Activated gamma-delta T cell treated with Interleukin-2 at 50 U/mL for 16 hours (primary cell): ENCODE results near the gene CHCHD6.

ENCODE experiments used
- DNase-seq: peaks from one replicate; pipeline ENCODE4 v3.0.0-alpha.2; 2020

The CHCHD6 gene

DNA sequence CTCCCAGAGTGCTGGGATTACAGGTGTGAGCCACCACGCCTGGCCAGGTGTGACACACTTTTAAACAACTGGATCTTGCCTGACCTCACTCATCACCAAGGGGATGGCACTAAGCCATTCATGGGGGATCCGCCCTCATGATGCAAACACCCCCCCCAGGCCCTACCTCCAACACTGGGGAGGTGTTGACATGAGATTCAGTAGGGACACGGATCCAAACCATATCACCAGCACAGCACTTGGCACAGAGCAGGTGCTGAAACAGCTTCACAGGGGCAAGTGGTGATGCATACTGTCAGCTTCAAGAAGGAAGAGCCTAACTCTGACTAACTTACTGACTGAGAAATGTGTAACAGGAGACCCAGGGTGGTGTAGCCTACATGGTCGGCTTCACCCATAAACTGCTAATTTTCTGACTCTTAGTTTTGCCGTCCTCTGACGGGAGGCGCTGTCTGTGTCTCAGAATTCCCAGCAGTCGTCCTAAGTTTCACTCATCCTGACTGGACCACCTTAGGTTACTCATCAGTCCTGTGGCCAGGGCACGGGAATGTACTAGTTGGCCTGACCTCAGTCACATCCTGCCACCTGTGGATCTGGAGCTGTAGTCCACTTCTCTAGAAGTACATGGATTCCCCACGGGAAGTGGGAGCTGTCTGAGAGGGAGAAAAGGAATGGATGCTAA, 197.0 kb downstream of the CHCHD6 start:
- DNase-seq = no peak

DNA sequence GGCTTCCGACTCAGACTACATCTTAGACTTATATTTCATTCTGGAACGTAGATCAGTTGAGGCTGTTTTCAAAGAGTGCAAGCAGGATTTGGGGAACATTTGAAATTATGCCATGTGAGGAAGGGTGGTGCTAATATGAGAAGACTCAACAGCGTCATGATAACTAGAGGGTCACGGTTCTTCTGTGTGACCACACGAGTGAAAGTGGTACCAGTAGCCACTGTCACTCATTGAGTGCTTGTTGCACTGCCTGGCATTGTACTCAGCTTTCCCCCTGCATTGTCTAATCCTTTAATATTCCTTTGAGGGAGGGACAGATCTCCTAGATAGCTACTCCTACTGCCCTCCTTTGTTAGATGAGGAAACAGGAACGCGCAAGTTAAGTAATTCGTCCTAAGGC, 197.6 kb downstream of the CHCHD6 start:
- no peak for DNase-seq

DNA sequence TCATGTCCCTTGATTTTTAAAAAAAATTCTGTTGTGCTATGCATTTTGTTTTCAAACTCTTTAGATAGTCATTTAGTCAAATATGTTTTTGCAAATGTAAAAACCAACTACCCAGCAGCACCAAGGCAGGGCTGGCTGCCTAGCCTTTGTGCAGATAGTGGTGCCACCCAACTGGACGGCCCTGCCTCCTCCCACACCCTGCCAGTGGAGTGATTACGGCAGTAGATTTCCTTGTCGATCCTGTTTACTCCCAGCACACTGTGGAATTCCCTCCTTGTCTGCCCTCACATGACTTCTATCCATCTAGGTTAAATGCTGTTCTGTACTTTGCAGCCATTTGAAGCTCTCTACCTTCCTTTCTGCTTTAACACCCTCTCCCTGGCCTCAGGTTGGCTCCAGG, 199.5 kb downstream of the CHCHD6 start:
- DNase-seq = no peak

DNA sequence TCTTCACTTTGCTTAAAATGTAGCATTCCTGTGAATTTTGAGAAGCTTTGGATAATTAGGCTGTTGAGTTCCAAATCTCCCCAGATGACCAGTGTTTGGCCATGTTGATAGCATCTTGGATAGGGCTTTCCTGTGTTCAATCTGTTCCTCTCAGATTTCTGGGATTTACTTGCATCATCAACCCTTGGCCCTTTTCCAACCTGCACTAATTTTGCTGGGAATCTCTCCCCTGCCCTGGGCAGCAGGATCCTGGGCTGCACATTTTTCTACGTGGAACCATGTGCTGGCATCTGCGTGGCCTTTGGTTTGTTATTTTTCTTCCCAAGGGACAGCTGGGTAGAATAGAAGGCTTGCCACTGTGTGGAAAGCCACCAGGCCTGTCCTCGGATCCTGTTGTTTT, 203.5 kb downstream of the CHCHD6 start:
- DNase-seq = no peak

DNA sequence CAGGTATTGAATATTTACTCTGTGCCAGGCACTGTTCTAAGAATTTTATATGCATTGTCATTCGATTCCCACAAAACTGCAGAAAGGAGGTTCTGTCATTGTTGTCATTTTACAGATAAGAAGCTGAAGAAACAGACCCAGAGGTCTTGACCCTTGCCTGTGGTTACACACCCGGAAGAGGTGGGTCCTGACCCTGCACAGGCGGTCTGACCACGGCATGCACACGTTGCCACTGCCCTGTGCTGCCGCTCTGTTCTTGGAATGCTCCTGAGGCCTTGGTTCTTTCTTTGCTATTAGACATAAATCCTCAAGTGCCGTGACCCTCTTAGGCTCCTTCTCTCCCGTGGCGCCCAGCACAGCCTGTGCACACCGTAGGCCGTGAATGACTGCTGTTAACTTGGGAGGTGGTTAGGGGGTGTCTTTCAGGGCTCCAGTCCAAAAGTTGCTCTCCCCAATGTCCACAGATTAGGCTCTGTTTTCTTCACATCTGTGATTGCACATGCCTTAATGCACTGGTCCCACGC, 204.8 kb downstream of the CHCHD6 start:
- no peak for DNase-seq

DNA sequence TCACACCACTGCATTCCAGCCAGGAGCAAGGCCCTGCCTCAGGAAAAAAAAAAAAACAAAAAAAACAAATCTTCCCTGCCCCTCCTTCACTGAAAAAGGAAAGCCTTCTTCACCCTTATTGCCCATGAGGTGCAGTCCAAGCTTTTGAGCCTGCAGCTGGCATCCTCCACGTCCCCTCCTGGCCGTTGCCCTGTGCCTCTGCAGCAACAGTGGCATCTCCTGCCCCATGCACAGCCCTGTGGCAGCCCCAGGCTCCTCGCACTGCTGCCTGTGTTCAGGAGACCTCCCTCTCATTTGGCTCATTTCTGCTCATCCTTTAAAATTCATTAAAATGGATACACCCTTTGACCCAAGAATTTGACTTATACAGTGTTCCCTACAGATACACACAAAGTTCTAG, 206.2 kb downstream of the CHCHD6 start:
- no peak for DNase-seq

DNA sequence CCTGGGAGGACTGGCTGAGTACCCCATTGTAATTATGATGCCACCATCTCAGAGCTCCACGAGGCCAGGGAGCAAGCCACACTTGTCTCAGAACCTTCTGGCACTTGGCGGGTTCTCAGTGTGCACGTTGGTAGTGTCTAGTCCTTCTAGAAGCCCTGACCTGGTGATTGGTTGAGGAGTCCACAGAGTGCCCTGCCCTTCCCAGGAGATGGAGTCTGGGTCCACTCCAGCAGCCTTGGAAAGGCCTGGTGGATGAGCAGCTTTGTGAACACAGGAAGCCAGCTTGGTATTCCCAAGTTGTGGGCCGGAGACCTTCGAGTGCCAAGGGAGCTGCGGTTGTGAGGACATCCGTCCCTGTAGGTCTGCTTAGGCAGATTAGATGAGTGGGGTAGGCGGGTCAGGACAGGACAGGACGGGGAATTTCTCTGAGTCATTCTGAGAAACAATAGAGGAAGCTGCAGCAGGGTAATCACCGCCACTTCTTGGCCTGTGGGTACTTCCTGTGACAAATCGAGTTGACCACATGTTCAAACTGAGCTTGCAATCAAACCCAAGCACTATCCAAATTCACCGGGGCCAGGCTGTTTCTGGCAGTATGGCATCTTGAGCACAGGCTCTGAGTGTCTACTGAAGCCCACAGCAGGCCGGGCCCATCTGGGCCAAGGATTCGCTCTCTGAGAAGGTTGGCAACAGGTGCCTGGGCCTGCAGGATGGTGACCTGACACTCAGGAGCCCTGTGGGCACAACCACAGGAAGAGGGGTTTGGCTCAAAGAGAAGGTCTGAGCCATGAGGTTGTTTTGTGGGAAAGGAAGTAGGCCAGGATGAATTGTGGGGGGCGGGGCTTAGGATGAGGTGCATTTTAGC, 207.4 kb downstream of the CHCHD6 start:
- peak; percentile 67 for DNase-seq

DNA sequence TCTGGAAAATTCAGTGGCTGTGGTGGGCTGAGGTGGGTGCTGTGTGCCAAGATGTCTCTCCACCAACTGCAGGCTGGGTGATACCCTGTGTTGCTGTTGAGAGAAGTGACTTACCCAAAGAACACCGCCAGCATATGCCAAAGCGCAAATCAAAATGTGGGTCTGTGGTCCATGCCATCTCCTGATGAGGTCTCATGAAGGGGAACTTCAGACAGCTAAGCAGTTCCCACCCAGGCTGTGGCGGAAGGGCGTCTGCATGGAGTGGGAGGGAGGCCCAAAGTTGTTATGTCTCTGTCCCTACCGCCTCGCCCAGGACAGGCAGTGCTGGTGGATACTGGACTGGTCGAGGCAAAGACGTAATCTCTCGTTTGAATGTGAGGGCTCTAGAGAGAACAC, 208.0 kb downstream of the CHCHD6 start:
- DNase-seq = no peak

DNA sequence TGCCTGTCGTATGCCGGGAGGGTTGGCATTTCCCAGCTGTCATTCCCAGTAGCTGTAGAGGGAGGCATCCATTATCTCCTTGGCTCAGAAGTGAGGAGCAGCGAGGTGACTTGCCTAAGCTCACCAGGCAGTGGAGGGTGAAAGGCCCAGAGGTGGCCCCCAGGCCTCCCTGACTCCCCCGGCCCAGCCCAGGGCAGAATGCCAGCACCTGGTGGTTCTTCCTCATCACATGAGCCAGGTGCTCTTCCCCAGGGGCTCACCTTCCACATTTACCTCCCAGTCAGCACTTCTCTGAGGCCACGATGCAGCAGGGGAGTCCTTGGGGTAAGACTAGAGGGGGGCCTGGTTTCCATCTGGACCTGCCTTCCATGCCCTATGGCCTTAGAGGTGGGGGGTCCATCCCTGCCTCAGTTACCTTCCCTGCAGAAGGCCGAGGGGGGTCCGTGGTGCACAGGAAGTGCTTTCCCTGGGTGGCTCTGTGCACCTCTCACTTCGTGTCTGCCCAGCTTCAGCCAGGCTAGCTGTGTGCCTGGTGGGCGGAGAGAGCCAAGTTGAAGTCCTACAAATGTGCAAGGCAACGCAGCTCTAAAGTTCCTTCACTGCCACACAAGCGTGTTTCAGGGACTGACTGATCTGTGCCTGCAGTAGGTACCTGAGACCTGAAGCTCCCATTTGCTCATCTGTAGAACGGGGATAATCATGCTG, 208.6 kb downstream of the CHCHD6 start:
- no peak for DNase-seq

DNA sequence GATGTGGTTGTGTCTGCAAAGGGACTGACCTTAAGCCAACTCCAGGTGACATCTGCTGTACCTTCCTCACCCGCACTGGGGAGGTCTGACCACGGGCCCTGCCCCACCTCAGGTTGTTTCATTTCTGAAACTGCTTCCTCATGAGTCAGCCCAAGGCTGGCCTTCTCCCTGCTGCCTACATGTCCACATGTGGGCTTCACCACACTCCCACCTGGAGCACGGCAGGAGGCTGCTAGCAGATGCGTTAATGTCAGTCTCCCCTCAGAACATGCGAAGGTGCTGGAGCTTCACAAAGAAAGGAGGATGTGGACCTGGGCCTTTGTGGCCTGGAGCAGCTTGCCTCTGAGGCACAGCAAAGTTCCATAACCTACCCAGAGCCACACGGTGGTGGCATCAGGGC, 209.5 kb downstream of the CHCHD6 start:
- DNase-seq = no peak

DNA sequence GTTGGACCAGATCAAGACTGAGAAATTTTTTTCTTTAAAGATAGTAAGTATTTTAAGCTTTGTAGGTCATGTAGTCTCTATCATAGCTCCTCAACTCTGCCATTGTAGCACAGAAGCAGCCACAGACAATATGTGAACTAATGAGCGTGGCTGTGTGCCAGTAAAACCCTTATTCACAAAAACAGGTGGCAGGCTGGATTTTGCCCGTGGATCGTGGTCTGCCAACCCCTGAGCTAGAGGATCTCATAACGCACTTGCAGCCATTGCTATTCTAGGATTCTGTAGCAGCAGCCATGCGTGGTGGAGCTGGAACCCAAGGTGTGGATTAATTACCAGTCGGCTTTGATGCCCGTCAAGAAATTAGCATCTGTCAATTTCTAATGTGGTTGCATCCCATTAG, 210.2 kb downstream of the CHCHD6 start:
- DNase-seq = no peak

DNA sequence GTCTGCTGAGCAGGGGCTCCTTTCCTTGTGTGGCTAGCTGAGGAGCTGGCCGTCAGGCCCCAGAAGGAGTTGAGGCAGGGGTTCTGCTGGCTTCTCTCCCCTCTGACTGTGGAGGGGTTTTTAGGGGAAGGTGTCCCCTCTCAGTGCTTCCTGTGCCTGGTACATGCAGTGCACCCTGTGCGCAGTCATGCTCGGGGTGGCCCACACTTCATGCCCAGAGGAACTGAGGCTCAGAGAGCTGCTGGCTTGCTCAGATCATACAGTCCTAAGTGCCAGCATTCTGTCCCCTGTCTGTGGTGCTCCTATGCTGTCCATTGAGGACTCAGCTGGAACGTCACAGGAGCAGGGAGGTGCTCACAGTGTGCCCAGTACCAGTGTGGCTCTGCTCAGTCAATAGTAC, 211.0 kb downstream of the CHCHD6 start:
- DNase-seq = no peak

DNA sequence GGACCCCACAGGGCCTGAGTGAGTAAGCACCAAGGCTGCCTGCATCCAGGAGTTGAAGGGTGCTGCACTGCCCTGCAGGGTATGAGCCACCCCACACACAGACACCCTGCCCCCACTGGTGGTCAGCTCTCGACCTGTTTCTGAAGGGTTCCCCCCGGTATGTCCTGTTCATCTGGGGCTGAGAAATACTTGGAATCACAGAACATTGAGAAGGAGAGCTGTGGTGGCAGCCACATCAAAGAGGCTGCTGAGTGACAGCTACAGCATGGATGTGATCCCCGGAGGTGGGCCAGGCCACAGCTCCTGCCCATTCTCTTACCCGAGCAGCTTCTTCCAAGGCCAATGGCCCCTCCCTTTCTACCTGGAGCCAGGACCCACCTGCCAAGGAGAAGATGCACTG, 212.5 kb downstream of the CHCHD6 start:
- DNase-seq = no peak

DNA sequence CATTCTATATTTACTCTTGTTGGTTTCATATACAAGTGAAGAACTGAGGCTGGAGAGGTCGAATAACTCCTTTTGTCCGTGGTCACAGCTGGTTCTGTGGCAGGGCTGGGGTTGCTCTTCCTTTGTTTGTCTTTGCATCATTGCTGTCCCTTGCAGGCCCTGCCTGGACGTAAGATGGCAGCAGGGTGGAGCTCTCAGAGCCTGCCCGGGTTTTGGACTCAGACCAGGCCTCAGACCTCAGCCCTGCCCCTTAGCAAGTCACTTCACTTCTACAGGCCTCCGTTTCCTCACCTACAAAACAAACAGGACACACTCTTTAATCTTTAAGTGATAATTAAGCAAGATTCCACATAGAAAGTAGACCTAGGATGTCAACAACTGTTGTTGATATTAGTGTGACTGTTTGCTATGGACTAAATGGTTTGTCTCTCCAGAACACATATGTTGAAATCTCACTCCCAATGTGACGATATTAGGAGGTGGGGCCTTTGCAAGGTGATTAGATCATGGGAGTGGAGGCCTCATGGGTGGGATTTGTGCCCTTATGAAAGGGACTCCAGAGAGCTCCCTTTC, 213.3 kb downstream of the CHCHD6 start:
- no peak for DNase-seq

DNA sequence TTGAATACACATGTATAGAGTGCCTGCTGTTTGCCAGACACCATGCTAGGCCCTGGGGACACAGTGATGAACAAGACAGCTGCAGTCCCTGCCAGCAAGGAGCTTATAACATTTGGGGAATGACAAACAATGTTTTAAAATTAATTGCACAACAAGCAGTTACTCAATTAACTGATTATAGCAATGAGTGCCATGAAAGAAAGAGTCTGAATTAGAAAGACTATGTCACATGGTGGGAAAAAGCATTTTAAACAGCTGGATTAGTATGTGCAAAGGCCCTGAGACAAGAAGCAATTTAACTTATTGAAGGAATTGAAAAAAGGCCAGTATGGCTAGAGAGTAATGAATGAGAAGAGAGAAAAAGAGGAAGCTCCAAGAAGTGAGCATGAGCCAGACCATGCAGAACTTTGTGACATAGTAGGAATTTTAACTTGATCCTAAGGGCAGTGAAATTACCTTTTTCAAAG, 214.3 kb downstream of the CHCHD6 start:
- DNase-seq = no peak

DNA sequence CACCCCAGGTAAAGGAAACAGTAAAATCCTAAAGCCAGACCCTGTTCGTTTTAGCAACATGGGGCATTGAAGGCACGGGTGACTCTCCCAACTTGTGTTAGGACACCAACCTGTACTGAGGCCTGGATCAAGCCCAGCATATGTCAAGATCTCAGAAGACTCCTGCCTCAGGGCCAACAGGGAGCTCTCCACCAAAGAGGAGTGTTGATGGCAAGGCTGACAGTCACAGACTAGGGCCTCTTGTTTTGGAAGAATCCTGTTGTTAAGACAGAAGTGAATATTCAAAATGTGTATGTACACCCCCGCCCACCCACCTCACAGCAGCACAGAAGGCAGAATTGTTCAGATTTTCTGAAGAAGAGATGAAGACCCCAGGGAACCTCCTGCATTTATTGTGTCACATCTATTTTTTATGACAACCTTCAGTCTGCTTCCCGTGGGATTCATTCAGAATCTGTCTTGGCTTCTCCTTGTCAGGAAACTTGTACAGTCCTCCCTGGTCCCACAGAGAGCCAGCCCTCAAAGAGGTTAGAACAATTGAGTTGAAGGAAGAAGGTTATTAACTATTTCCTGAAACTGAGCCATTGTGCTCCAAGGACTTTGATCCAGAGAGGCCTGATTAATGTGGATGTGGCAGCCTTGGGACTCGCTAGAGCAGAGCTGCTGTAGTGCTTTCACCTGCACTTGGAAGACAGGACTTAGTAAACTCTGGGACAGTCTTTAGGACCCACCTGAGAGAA, 217.2 kb downstream of the CHCHD6 start:
- DNase-seq = no peak

DNA sequence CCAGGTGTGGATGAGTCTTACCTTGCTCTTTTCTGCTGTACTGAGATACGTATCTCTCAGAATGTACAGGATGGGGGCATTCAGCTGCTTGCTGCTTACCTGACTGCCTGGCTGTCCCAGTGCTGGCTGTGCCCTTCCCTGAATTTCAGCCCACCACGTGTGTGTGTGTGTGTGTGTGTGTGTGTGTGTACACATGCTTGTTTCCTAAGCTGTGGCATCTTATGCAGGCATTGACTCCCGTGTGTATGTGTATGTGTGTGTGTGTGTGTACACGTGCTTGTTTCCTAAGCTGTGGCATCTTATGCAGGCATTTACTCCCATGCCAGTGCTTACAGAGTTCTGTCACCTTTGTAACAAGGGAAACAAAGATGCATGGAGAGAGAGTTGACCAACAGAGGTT, 218.4 kb downstream of the CHCHD6 start:
- DNase-seq = no peak

DNA sequence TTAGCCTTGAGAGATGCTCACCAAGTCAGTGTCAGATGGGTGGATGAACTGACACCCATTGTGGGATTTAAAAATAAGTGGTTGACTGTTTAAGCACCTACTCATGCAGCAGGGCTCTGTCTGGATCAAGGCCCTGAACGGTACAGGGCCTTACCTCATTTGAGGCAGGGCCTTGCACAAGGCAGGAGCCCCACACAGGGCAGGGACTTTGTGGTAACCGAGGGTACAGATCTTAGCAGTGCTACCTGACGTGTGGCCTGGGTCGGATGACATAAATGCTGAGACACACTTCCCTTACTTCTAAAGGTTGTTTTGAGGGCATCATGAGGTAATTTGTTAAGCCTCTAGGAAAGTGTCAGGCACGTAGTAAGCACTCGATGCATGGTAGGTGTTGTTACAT, 219.4 kb downstream of the CHCHD6 start:
- no peak for DNase-seq

DNA sequence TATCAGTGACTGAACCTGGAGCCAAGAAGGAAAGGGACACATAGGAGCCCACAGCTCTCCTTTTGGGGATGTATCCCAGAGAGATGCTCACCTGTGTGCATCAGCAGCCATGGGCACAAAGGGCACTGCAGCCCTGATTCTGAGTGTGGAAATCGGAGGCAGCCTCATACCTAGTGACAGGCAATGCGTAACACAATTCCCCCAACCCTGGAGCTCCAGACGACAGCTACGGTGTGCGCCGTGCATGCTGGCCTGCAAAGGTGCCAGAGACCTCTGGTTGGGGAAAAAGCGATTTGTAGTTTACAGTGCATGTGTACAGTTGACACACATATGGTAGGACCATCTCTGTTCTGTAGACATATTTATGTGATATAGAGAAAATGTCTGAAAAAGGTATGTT, 219.9 kb downstream of the CHCHD6 start:
- DNase-seq = no peak

DNA sequence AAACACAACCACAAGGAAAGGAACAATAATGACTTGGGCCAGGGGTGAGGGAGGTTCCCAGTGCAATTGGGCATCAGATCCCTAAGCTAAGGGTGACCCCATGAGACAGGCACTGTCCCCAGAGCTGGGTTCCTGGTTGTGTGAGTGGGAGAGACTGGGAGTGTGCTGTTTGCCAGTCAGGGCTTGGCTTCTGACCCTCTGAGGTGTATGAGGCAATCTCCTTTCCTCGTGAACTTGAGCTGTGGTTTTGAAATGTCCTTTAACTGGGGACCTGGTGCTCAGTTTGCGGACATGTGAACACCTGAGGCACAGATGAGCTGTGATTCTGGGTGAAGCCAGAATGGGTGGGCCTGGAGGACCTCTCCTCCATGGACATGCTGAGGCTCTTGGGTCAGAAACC, 220.4 kb downstream of the CHCHD6 start:
- DNase-seq = no peak

DNA sequence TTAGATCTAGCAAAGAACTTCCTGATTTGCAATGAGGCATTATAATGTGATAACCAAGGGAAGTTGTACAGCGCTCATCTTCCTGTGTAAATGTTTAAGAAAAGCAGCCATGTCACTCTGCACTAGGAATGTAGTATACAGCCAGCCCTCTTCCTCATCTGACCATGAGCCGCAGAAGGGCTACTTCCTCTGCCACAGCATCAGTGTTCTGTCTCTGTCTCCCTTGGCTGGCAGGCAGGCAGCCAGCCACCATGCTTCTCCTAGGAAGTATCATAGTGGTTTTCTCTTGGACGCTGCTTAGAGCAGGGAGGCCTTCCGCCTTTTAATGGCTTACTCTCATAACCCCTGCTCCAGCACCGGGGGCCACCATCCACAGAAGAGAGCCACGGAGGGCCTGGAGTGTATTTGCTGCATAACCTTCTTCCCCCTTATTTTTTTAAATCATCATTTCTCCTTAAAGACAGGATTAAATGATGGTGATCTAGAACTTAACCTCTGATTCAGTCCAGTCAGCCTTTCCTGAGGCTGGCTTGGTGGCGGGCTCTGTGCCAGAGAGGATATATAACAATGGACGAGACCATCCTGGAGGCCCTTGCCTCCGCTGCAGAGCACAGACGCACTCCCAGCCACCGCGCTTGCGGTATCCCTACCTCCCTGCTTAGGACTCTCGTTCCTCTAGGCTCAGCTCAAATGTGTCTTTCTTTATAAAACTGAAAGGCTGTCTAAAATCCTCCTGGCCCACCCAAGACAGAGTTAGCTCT, 221.6 kb downstream of the CHCHD6 start:
- DNase-seq = no peak
